ENCODE results near the gene UNC5B.

GRCh38 chr10:71290331-71290730 is 78.0 kb downstream of the UNC5B start:
- no peak for TF ChIP-seq GATA3 (IDR thresholded peaks at IDR 0.05; ENCODE audit: low read depth, low read length)
- TF ChIP-seq GATA2 (IDR thresholded peaks at IDR 0.05; ENCODE audit: low read depth, low read length) = no peak

All from SH-SY5Y (cell line).